ENCODE data around the gene PODN.

DNA sequence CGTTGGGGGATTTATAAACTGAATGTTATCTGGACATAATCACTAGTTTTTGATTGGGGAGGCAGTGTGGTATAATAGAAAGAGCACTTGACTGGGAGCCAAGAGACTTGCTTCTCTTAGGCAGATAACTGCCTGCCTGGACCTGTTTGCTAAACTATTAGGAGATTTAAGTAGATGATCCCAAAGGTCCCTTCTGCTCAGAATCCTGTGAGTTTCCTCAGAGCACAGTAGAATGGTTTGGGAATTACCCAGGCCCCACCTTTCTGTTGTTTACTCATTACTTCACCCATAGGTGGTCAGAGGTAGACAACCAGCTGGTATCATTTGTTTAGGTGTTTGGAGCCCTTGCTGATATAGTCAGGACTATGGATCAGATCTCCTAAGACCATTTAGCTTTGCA is 10.3 kb upstream of the PODN start:
- TF ChIP-seq, protein P1, sequence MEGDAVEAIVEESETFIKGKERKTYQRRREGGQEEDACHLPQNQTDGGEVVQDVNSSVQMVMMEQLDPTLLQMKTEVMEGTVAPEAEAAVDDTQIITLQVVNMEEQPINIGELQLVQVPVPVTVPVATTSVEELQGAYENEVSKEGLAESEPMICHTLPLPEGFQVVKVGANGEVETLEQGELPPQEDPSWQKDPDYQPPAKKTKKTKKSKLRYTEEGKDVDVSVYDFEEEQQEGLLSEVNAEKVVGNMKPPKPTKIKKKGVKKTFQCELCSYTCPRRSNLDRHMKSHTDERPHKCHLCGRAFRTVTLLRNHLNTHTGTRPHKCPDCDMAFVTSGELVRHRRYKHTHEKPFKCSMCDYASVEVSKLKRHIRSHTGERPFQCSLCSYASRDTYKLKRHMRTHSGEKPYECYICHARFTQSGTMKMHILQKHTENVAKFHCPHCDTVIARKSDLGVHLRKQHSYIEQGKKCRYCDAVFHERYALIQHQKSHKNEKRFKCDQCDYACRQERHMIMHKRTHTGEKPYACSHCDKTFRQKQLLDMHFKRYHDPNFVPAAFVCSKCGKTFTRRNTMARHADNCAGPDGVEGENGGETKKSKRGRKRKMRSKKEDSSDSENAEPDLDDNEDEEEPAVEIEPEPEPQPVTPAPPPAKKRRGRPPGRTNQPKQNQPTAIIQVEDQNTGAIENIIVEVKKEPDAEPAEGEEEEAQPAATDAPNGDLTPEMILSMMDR (IDR thresholded peaks at IDR 0.05; ENCODE audit: insufficient read depth, low read length): no peak
- TF ChIP-seq POLR2AphosphoS5 (IDR thresholded peaks at IDR 0.05; ENCODE audit: low read depth): no peak
- TF ChIP-seq, protein P2, sequence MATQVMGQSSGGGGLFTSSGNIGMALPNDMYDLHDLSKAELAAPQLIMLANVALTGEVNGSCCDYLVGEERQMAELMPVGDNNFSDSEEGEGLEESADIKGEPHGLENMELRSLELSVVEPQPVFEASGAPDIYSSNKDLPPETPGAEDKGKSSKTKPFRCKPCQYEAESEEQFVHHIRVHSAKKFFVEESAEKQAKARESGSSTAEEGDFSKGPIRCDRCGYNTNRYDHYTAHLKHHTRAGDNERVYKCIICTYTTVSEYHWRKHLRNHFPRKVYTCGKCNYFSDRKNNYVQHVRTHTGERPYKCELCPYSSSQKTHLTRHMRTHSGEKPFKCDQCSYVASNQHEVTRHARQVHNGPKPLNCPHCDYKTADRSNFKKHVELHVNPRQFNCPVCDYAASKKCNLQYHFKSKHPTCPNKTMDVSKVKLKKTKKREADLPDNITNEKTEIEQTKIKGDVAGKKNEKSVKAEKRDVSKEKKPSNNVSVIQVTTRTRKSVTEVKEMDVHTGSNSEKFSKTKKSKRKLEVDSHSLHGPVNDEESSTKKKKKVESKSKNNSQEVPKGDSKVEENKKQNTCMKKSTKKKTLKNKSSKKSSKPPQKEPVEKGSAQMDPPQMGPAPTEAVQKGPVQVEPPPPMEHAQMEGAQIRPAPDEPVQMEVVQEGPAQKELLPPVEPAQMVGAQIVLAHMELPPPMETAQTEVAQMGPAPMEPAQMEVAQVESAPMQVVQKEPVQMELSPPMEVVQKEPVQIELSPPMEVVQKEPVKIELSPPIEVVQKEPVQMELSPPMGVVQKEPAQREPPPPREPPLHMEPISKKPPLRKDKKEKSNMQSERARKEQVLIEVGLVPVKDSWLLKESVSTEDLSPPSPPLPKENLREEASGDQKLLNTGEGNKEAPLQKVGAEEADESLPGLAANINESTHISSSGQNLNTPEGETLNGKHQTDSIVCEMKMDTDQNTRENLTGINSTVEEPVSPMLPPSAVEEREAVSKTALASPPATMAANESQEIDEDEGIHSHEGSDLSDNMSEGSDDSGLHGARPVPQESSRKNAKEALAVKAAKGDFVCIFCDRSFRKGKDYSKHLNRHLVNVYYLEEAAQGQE (IDR thresholded peaks at IDR 0.05; ENCODE audit: insufficient replicate concordance, low read depth): no peak
- no peak for TF ChIP-seq SPI1 (IDR thresholded peaks at IDR 0.05; ENCODE audit: borderline replicate concordance, low read depth)
- no peak for TF ChIP-seq GABPA (IDR thresholded peaks at IDR 0.05; ENCODE audit: low read depth)

All from HL-60 (cell line).